Stimulated activated CD4-positive, alpha-beta T cell treated with anti-CD3 and anti-CD28 coated beads, TNF-alpha, amount 100 ng/mL, for 4 hours (primary cell): ENCODE measurements around the gene ZNF418.
"Not testable (repeated sequence)": the region's sequence is repeated elsewhere in the genome, so short reads cannot be mapped to it uniquely, and the experiment has no call there.

Experiments
- DNase-seq, 3 experiments: peaks; one replicate each; pipeline ENCODE4 v3.0.0-alpha.2; 2020; ENCODE audit warnings: low read depth in 3 of 3

The ZNF418 gene

GRCh38 chr19:57934820-57935665, at the start of gene ZNF418:
Gene ZNF418 (minus strand): TSS chr19:57935402. CDS start chr19:57933822, 1,580 bp downstream.
- DNase-seq: no peak

GRCh38 chr19:57978586-57979289, 43.5 kb upstream of the ZNF418 start:
- no peak for DNase-seq

GRCh38 chr19:57974434-57974833, 39.2 kb upstream of the ZNF418 start, which contains the start of gene C19orf18:
Gene C19orf18 (minus strand): TSS chr19:57974534. CDS start chr19:57974432, 102 bp downstream.
- DNase-seq: no peak

GRCh38 chr19:57964761-57965160, 29.6 kb upstream of the ZNF418 start:
- no peak for DNase-seq

GRCh38 chr19:57961785-57962184, 26.6 kb upstream of the ZNF418 start:
- DNase-seq: no peak

- DNase-seq: no peak
Measured at GRCh38 chr19:57954996-57955395, 19.8 kb upstream of the ZNF418 start.

DNA sequence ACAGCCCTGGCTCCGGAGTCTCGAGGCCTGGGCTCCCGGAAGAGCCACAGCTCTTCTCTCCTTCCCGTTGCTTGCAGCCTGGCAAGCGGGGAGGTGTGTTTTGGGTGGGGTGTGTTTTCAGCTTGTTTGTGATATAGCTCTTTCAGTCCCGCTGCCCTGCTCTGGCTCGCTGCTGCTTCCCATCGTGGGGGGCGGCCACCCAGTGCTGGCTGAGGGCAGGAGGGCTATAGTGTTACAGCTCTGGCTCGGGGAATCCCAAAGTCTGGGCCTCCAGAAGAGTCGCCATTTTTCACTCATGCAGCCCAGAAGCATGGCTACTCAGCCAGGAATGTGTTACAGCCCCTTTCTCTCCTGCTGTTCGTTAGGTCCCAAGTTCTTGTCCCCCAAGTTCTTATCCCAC, 14.5 kb upstream of the ZNF418 start:
- no peak for DNase-seq

GRCh38 chr19:57949296-57949695, 14.1 kb upstream of the ZNF418 start:
- no peak for DNase-seq

DNA sequence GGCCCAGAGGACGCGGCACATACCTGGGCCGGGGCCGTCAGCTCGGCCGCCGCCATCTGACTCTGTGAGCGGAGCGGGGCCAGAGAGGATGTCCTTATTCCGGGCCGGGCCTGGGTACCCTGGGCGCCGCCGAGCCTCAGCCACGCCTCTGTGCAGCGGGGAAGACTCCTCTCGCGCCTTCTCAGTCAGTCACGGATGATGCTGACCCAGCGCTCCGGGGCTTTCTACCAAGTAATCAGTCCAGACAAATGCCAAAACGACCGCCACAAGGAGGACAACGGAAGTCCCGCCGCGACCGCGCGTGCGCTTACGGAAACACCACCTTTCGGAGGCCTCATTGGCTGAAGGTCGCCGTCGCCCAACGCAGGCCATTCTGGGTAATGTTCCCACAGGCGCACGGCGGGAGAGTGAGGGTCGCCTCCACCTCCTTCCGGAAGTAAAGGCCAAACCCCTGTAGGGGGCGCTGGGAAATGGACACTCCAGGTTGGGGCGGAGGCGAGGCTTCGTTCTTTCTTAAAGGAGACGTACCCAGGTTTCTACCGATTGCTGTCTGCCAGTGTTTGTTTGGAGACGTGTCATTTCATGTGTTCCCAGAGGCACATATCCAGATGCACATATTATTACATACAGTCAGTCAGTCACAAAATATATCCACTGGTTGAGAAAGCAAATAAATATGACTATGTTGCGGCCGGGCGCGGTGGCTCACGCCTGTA, 12.4 kb upstream of the ZNF418 start, which contains the start of gene ZNF256:
Gene ZNF256, minus strand, starts transcription at position 288 of the 716 bp plus-strand sequence. Its CDS starts 232 bp downstream, at position 56.
- peak; percentile 78 to 83 (median 81) for DNase-seq

DNA sequence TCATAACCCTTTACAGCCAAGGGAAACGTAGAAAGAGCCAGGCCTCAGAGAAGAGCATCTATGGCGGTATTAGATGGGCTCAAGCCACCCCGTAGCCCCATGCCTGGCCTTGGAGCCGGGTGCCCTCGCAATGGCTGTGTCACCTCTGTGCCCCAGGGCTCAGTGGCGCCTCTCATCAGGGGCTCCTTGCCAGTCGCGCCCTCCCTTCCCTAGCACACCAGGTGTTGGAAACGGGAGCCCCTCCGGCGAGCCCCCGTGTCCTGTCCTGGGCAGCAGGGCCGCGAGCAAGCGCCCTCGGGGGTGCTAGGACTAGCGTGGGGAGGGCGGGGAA, 11.9 kb upstream of the ZNF418 start:
- no peak for DNase-seq

- DNase-seq: no peak
Measured at GRCh38 chr19:57946316-57946715, 11.1 kb upstream of the ZNF418 start.

DNA sequence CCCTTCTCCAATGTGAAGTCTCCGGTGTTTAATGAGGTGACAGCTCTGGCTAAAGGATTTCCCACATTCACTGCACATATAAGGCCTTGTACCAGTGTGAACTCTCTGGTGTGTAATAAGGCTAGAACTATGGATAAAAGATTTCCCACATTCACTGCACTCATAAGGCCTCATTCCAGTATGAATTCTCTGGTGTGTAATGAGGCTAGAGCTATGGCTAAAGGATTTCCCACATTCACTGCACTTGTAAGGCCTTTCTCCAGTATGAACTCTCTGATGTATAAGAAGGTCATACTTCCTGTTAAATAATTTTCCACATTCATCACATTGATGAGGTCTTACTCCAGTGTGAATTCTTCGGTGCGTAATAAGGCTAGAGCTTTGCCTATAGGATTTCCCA, 6.4 kb upstream of the ZNF418 start:
- no peak for DNase-seq

GRCh38 chr19:57935731-57936130, 529 bp upstream of the ZNF418 start:
- no peak for DNase-seq

GRCh38 chr19:57927587-57927986, 7.6 kb downstream of the ZNF418 start:
- DNase-seq: no peak

GRCh38 chr19:57916168-57916995, 18.8 kb downstream of the ZNF418 start, which contains the start of gene ZNF417:
Gene ZNF417 (minus strand): TSS chr19:57916592. CDS start chr19:57916411, 181 bp downstream.
- DNase-seq: peak; percentile 48 to 78 (median 73)

GRCh38 chr19:57914531-57914930, 20.7 kb downstream of the ZNF418 start:
- no peak for DNase-seq

DNA sequence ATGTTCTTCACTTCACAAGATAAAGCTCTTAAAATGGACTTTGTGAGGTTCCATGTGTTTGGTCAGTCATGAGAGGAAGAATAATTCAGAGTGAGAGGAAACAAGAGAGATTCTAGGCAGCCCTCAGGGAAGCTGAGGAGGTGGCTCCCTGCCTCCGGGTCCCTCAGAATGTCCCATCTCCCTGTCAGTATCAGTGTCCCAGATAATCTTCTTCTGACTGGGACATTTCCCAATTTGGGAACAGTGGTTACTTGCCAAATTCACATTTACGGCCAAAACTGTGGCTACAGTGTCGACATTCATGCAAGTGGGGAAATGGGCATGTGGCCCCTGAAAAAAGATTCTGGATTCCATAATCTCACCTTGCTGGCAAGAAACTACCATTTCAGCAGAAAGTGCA, 27.8 kb downstream of the ZNF418 start:
- DNase-seq: no peak

- DNase-seq: no peak
Measured at GRCh38 chr19:57905258-57905657, 29.9 kb downstream of the ZNF418 start.

DNA sequence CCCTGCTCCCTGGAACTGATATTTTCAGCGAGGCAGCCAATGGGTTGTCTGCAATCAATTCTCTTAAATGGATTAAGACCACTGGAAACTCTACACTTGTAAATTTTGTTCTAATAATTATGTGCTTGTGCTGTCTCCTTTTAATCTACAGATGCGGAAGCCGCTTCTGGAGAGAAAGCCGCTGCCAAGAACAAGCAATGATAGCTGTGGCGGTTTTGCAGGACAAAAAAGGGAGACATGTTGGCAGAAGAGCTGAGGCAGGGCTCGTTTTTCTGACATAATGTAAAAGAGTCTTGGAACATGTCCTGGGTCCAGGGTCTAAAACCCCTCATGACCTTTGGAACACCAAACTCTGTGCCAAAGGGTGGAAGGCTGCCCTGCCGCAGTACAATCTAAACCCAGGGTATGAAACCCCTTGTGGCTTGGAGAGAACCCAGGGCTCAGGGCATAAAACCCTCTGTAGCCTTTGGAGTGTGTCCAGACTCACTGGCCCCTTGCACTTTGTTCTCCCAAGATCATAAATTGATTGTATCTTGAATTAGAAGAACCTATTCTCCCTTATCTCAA, 31.5 kb downstream of the ZNF418 start:
- no peak for DNase-seq

GRCh38 chr19:57900311-57900710, 34.9 kb downstream of the ZNF418 start:
- no peak for DNase-seq

GRCh38 chr19:57890706-57891105, 44.5 kb downstream of the ZNF418 start:
- not testable (repeated sequence) for DNase-seq
